HG02981 (cell line): ENCODE results near the gene CEP63.
"Not testable (repeated sequence)": the region's sequence is repeated elsewhere in the genome, so short reads cannot be mapped to it uniquely, and the experiment has no call there.

Source experiments
- ATAC-seq: cut with Tn5 transposase; IDR thresholded peaks from one replicate; pipeline ENCODE4 v1.9.1; 2021; ENCODE audit warnings: mild to moderate bottlenecking, moderate library complexity; ENCODE audit not compliant: unreplicated experiment

The CEP63 gene

GRCh38 chr3:134505485-134505884, 19.6 kb downstream of the CEP63 start:
- ATAC-seq: no peak

- ATAC-seq: no peak
These were observed 25.6 kb downstream of the CEP63 start for GRCh38 chr3:134511500-134511899.

GRCh38 chr3:134516905-134517304, 31.0 kb downstream of the CEP63 start:
- ATAC-seq: no peak

- ATAC-seq: no peak
These were observed 31.9 kb downstream of the CEP63 start for GRCh38 chr3:134517791-134518190.

GRCh38 chr3:134522541-134522940, 36.7 kb downstream of the CEP63 start:
- no peak for ATAC-seq

- ATAC-seq: no peak
These were observed 39.4 kb downstream of the CEP63 start for GRCh38 chr3:134525293-134525692.

GRCh38 chr3:134526319-134526718, 40.5 kb downstream of the CEP63 start:
- ATAC-seq: no peak

GRCh38 chr3:134527037-134527436, 41.2 kb downstream of the CEP63 start:
- no peak for ATAC-seq

- no peak for ATAC-seq
These were observed 41.8 kb downstream of the CEP63 start for GRCh38 chr3:134527538-134528186.

GRCh38 chr3:134533493-134533892, 47.6 kb downstream of the CEP63 start:
- ATAC-seq: no peak

GRCh38 chr3:134535186-134535970, 49.5 kb downstream of the CEP63 start:
- ATAC-seq: no peak

- no peak for ATAC-seq
These were observed 50.9 kb downstream of the CEP63 start for GRCh38 chr3:134536781-134537180.

- no peak for ATAC-seq
These were observed 56.6 kb downstream of the CEP63 start for GRCh38 chr3:134542287-134542958.

- ATAC-seq: no peak
These were observed 57.3 kb downstream of the CEP63 start for GRCh38 chr3:134543113-134543512.

GRCh38 chr3:134544316-134544715, 58.5 kb downstream of the CEP63 start:
- ATAC-seq: no peak

GRCh38 chr3:134544783-134545182, 58.9 kb downstream of the CEP63 start:
- not testable (repeated sequence) for ATAC-seq

GRCh38 chr3:134545818-134546217, 60.0 kb downstream of the CEP63 start:
- ATAC-seq: no peak

- no peak for ATAC-seq
These were observed 66.9 kb downstream of the CEP63 start for GRCh38 chr3:134552784-134553183.

- ATAC-seq: no peak
These were observed 73.7 kb downstream of the CEP63 start for GRCh38 chr3:134559591-134559990.

GRCh38 chr3:134562055-134562454, 76.2 kb downstream of the CEP63 start:
- ATAC-seq: no peak

- no peak for ATAC-seq
These were observed 77.7 kb downstream of the CEP63 start for GRCh38 chr3:134563601-134564000.

- ATAC-seq: no peak
These were observed 79.1 kb downstream of the CEP63 start for GRCh38 chr3:134564991-134565390.
